HEK293 (cell line): ENCODE measurements around the gene TMCC1.

ENCODE experiments used
- CTCF ChIA-PET: fragments of 350-600 bp; formaldehyde crosslinking; extraction: SDS; loops from one replicate; lab custom pipeline; 2021; ENCODE audit warnings: antibody characterized with exemption; lab: Yijun Ruan, JAX
- POLR2A ChIA-PET: fragments of 300-600 bp; formaldehyde crosslinking; extraction: SDS; loops from one replicate; lab custom pipeline; 2020; ENCODE audit warnings: antibody characterized with exemption, inconsistent platforms; lab: Yijun Ruan, JAX
- H3K27ac ChIP-seq: fragments of 200-500 bp; sonication (Bioruptor generic); 2 replicates; pipeline ENCODE4 v1.5.1; 2014; ENCODE audit warnings: low read depth, low read length, control low read depth, inconsistent platforms; ENCODE audit errors: extremely low read depth
- H3K36me3 ChIP-seq, 2 experiments: fragments of 200-500 bp in 1 of 2; sonication (Bioruptor generic) in 1 of 2; 1 replicate in 1 of 2; 2 replicates in 1 of 2; pipeline ENCODE4 v1.5.1; 2014 to 2017; ENCODE audit warnings: inconsistent platforms in 2 of 2, low read length in 2 of 2; ENCODE audit not compliant: control insufficient read depth in 2 of 2, insufficient read depth in 1 of 2
- H3K4me1 ChIP-seq: fragments of 200-500 bp; sonication (Bioruptor generic); 2 replicates; pipeline ENCODE4 v1.5.1; 2014; ENCODE audit warnings: mild to moderate bottlenecking, low read length, inconsistent platforms; ENCODE audit not compliant: control insufficient read depth, insufficient read depth
- H3K4me3 ChIP-seq: 2 replicates; pipeline ENCODE4 v1.5.1; 2011; ENCODE audit warnings: low read depth, mild to moderate bottlenecking, control low read depth, low read length, moderate library complexity
- H3K9me3 ChIP-seq: fragments of 200-500 bp; sonication (Bioruptor generic); 2 replicates; pipeline ENCODE4 v1.5.1; 2014; ENCODE audit warnings: low read depth, low read length, inconsistent platforms; ENCODE audit not compliant: control insufficient read depth, insufficient read depth
- KLF8 ChIP-seq: fragments of 450-650 bp; formaldehyde crosslinking; IDR thresholded peaks from 2 replicates; pipeline ENCODE4 v1.5.1; 2016; ENCODE audit warnings: missing biosample characterization, missing genetic modification characterization
- PRDM1 ChIP-seq: fragments of 450-650 bp; formaldehyde crosslinking; IDR thresholded peaks from 2 replicates; pipeline ENCODE4; 2016; ENCODE audit warnings: missing biosample characterization, missing genetic modification characterization
- ZBTB20 ChIP-seq: fragments of 450-650 bp; formaldehyde crosslinking; IDR thresholded peaks from 2 replicates; pipeline ENCODE4 v1.5.1; 2016; ENCODE audit warnings: missing biosample characterization, missing genetic modification characterization
- ZNF10 ChIP-seq: fragments of 450-650 bp; formaldehyde crosslinking; IDR thresholded peaks from 2 replicates; pipeline ENCODE4 v1.5.1; 2017; ENCODE audit warnings: missing biosample characterization, missing genetic modification characterization
- ZNF324 ChIP-seq: fragments of 450-650 bp; formaldehyde crosslinking; IDR thresholded peaks from 2 replicates; pipeline ENCODE4 v1.5.1; 2016; ENCODE audit warnings: missing biosample characterization, missing genetic modification characterization
- ZNF354C ChIP-seq: fragments of 450-650 bp; formaldehyde crosslinking; IDR thresholded peaks from 2 replicates; pipeline ENCODE4 v1.5.1; 2016; ENCODE audit warnings: missing biosample characterization, missing genetic modification characterization, low read depth, borderline replicate concordance
- ZNF530 ChIP-seq: fragments of 450-650 bp; formaldehyde crosslinking; IDR thresholded peaks from 2 replicates; pipeline ENCODE4 v1.5.1; 2016; ENCODE audit warnings: low read depth, missing biosample characterization, missing genetic modification characterization
- ZNF654 ChIP-seq: fragments of 450-650 bp; formaldehyde crosslinking; IDR thresholded peaks from 2 replicates; pipeline ENCODE4 v1.5.1; 2016; ENCODE audit warnings: low read depth, missing biosample characterization, missing genetic modification characterization
- ZNF777 ChIP-seq: fragments of 450-650 bp; formaldehyde crosslinking; IDR thresholded peaks from 2 replicates; pipeline ENCODE4 v1.5.1; 2017; ENCODE audit warnings: missing biosample characterization, missing genetic modification characterization, borderline replicate concordance
- TF ChIP-seq, protein P1 (sequence below): fragments of 450-650 bp; formaldehyde crosslinking; IDR thresholded peaks from 2 replicates; pipeline ENCODE4 v1.5.1; 2016; ENCODE audit warnings: missing biosample characterization, missing genetic modification characterization
- TF ChIP-seq, protein P2 (sequence below): fragments of 450-650 bp; formaldehyde crosslinking; conservative IDR thresholded peaks from 2 replicates; pipeline ENCODE4 v1.5.1; 2016; ENCODE audit warnings: low read depth, missing biosample characterization, missing genetic modification characterization
- TF ChIP-seq, protein P3 (sequence below): fragments of 450-650 bp; formaldehyde crosslinking; conservative IDR thresholded peaks from 2 replicates; pipeline ENCODE4 v1.5.1; 2016; ENCODE audit warnings: low read depth, missing biosample characterization, missing genetic modification characterization
- TF ChIP-seq, protein P4 (sequence below): fragments of 450-650 bp; formaldehyde crosslinking; IDR thresholded peaks from 2 replicates; pipeline ENCODE4 v1.5.1; 2016; ENCODE audit warnings: missing biosample characterization, missing genetic modification characterization, borderline replicate concordance
- TF ChIP-seq, protein P5 (sequence below): fragments of 450-650 bp; formaldehyde crosslinking; IDR thresholded peaks from 2 replicates; pipeline ENCODE4 v1.5.1; 2016; ENCODE audit warnings: missing biosample characterization, missing genetic modification characterization

TMCC1 gene

DNA sequence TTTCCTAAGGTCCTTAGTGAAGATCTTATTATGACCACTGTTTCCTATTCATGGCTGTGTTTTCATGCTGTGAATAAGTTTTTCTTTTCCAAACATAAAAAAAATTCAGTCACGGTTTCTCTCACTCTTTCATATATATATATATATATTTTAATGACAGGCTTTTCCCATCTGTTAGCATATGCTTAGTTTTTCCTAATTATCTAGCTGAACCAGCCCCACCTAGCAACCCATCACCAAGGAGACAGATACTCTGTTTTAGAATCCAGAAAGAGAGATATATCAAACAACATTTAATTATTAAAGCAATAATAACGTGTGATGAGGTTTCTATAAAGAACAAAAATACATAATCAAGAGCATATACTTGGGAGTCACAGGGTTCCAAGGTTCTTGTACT is 58.3 kb downstream of the TMCC1 start:
- Histone ChIP-seq H3K27ac (no peak overlapping the region), H3K4me3 (no peak overlapping the region), H3K9me3 (no peaks in the 10 kb centered on the region), H3K36me3 (no peaks in the 10 kb centered on the region), H3K4me1 (peaks cover 10% of the 10 kb centered on the region; the same call in 1 of the 2 replicates)
- TF ChIP-seq ZNF354C (tag by site-specific recombination) (no peak), ZNF324 (tag by site-specific recombination) (no peak)
- TF ChIP-seq, protein P1, sequence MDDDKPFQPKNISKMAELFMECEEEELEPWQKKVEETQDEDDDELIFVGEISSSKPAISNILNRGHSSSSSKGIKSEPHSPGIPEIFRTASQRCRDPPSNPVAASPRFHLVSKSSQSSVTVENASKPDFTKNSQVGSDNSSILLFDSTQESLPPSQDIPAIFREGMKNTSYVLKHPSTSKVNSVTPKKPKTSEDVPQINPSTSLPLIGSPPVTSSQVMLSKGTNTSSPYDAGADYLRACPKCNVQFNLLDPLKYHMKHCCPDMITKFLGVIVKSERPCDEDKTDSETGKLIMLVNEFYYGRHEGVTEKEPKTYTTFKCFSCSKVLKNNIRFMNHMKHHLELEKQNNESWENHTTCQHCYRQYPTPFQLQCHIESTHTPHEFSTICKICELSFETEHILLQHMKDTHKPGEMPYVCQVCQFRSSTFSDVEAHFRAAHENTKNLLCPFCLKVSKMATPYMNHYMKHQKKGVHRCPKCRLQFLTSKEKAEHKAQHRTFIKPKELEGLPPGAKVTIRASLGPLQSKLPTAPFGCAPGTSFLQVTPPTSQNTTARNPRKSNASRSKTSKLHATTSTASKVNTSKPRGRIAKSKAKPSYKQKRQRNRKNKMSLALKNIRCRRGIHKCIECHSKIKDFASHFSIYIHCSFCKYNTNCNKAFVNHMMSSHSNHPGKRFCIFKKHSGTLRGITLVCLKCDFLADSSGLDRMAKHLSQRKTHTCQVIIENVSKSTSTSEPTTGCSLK: no peak
- TF ChIP-seq, protein P2, sequence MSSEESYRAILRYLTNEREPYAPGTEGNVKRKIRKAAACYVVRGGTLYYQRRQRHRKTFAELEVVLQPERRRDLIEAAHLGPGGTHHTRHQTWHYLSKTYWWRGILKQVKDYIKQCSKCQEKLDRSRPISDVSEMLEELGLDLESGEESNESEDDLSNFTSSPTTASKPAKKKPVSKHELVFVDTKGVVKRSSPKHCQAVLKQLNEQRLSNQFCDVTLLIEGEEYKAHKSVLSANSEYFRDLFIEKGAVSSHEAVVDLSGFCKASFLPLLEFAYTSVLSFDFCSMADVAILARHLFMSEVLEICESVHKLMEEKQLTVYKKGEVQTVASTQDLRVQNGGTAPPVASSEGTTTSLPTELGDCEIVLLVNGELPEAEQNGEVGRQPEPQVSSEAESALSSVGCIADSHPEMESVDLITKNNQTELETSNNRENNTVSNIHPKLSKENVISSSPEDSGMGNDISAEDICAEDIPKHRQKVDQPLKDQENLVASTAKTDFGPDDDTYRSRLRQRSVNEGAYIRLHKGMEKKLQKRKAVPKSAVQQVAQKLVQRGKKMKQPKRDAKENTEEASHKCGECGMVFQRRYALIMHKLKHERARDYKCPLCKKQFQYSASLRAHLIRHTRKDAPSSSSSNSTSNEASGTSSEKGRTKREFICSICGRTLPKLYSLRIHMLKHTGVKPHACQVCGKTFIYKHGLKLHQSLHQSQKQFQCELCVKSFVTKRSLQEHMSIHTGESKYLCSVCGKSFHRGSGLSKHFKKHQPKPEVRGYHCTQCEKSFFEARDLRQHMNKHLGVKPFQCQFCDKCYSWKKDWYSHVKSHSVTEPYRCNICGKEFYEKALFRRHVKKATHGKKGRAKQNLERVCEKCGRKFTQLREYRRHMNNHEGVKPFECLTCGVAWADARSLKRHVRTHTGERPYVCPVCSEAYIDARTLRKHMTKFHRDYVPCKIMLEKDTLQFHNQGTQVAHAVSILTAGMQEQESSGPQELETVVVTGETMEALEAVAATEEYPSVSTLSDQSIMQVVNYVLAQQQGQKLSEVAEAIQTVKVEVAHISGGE: no peak
- TF ChIP-seq, protein P3, sequence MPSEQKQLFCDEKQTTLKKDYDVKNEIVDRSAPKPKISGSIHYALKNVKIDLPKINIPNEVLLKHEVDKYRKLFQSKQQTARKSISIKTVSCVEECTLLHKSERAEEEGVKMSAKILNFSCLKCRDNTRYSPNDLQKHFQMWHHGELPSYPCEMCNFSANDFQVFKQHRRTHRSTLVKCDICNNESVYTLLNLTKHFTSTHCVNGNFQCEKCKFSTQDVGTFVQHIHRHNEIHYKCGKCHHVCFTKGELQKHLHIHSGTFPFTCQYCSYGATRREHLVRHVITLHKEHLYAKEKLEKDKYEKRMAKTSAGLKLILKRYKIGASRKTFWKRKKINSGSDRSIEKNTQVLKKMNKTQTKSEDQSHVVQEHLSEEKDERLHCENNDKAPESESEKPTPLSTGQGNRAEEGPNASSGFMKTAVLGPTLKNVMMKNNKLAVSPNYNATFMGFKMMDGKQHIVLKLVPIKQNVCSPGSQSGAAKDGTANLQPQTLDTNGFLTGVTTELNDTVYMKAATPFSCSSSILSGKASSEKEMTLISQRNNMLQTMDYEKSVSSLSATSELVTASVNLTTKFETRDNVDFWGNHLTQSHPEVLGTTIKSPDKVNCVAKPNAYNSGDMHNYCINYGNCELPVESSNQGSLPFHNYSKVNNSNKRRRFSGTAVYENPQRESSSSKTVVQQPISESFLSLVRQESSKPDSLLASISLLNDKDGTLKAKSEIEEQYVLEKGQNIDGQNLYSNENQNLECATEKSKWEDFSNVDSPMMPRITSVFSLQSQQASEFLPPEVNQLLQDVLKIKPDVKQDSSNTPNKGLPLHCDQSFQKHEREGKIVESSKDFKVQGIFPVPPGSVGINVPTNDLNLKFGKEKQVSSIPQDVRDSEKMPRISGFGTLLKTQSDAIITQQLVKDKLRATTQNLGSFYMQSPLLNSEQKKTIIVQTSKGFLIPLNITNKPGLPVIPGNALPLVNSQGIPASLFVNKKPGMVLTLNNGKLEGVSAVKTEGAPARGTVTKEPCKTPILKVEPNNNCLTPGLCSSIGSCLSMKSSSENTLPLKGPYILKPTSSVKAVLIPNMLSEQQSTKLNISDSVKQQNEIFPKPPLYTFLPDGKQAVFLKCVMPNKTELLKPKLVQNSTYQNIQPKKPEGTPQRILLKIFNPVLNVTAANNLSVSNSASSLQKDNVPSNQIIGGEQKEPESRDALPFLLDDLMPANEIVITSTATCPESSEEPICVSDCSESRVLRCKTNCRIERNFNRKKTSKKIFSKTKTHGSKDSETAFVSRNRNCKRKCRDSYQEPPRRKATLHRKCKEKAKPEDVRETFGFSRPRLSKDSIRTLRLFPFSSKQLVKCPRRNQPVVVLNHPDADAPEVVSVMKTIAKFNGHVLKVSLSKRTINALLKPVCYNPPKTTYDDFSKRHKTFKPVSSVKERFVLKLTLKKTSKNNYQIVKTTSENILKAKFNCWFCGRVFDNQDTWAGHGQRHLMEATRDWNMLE: no peak
- POLR2A ChIA-PET: no interaction called here
- CTCF ChIA-PET: interaction anchor here (1.4 kb wide), 1 partner anchor 10 kb away, joined by 6 read pairs; no protein-coding TSS in a partner anchor

DNA sequence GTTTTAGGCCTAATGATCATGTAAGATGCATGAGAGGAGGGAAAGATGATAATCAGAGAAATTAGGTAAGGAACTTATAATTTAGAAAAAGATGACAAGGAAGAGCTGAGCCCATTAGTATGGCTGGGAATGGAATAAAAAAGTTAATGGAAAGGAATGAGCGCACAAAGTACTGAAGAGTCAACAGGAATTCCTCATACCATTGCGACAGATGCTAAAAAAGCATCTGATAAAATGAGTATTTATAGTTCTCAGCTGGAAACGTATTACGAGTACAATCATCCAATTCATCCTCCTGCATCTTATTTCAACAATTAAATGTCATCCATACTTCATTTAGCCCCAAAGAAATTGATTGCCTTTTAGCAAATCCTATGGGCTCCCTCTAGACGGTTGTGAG is 58.9 kb downstream of the TMCC1 start:
- POLR2A ChIA-PET: no interaction called here
- CTCF ChIA-PET: interaction anchor here (1.4 kb wide), 1 partner anchor 10 kb away, joined by 6 read pairs; no protein-coding TSS in a partner anchor
- no peaks in the 10 kb centered on the region for H3K36me3 ChIP-seq
- H3K27ac ChIP-seq: no peak overlapping the region
- H3K4me1 ChIP-seq: peaks cover 10% of the 10 kb centered on the region; the same call in 1 of the 2 replicates
- H3K4me3 ChIP-seq: no peak overlapping the region
- no peaks in the 10 kb centered on the region for H3K9me3 ChIP-seq
- no peak for TF ChIP-seq ZBTB20 (tag by site-specific recombination)
- TF ChIP-seq PRDM1 (tag by site-specific recombination): no peak
- TF ChIP-seq, protein P4, sequence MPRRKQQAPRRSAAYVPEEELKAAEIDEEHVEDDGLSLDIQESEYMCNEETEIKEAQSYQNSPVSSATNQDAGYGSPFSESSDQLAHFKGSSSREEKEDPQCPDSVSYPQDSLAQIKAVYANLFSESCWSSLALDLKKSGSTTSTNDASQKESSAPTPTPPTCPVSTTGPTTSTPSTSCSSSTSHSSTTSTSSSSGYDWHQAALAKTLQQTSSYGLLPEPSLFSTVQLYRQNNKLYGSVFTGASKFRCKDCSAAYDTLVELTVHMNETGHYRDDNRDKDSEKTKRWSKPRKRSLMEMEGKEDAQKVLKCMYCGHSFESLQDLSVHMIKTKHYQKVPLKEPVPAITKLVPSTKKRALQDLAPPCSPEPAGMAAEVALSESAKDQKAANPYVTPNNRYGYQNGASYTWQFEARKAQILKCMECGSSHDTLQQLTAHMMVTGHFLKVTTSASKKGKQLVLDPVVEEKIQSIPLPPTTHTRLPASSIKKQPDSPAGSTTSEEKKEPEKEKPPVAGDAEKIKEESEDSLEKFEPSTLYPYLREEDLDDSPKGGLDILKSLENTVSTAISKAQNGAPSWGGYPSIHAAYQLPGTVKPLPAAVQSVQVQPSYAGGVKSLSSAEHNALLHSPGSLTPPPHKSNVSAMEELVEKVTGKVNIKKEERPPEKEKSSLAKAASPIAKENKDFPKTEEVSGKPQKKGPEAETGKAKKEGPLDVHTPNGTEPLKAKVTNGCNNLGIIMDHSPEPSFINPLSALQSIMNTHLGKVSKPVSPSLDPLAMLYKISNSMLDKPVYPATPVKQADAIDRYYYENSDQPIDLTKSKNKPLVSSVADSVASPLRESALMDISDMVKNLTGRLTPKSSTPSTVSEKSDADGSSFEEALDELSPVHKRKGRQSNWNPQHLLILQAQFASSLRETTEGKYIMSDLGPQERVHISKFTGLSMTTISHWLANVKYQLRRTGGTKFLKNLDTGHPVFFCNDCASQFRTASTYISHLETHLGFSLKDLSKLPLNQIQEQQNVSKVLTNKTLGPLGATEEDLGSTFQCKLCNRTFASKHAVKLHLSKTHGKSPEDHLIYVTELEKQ (tag by site-specific recombination): no peak
- TF ChIP-seq ZNF777 (tag by site-specific recombination): no peak
- TF ChIP-seq ZNF530 (tag by site-specific recombination): no peak
- TF ChIP-seq ZNF10: no peak
- no peak for TF ChIP-seq KLF8 (tag by site-specific recombination)
- TF ChIP-seq, protein P5, sequence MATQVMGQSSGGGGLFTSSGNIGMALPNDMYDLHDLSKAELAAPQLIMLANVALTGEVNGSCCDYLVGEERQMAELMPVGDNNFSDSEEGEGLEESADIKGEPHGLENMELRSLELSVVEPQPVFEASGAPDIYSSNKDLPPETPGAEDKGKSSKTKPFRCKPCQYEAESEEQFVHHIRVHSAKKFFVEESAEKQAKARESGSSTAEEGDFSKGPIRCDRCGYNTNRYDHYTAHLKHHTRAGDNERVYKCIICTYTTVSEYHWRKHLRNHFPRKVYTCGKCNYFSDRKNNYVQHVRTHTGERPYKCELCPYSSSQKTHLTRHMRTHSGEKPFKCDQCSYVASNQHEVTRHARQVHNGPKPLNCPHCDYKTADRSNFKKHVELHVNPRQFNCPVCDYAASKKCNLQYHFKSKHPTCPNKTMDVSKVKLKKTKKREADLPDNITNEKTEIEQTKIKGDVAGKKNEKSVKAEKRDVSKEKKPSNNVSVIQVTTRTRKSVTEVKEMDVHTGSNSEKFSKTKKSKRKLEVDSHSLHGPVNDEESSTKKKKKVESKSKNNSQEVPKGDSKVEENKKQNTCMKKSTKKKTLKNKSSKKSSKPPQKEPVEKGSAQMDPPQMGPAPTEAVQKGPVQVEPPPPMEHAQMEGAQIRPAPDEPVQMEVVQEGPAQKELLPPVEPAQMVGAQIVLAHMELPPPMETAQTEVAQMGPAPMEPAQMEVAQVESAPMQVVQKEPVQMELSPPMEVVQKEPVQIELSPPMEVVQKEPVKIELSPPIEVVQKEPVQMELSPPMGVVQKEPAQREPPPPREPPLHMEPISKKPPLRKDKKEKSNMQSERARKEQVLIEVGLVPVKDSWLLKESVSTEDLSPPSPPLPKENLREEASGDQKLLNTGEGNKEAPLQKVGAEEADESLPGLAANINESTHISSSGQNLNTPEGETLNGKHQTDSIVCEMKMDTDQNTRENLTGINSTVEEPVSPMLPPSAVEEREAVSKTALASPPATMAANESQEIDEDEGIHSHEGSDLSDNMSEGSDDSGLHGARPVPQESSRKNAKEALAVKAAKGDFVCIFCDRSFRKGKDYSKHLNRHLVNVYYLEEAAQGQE (tag by site-specific recombination): no peak
- TF ChIP-seq ZNF654 (tag by site-specific recombination): no peak
